Measurements from ENCODE around the gene MGAT3.

The MGAT3 gene

DNA sequence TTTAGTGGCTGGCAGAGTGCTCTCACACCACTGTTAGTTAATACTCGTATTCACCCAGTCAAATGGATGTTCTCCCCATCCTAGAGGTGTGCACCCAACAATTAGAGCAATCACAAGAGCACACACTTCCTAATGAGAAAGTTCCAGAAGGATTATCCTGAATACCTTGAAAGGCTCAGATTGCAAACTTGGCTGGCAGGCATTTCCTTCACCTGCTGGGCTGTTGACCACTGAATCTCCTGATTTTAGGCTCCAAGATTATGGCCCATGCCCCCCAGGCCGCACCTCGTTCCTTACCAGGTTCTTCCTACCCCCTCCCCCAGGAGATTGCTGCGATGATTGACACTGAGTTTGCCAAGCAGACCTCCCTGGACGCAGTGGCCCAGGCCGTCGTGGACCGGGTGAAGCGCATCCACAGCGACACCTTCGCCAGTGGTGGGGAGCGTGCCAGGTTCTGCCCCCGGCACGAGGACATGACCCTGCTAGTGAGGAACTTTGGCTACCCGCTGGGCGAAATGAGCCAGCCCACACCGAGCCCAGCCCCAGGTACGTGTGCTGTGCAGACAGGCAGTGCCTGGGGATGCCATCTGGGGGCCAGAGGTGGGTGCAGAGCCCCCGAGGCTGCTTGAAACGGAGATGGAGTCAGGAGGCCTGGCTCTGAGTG is 30.3 kb upstream of the MGAT3 start:
- Histone ChIP-seq H3K4me1 (no peaks in the 10 kb centered on the region), H3K36me3 (peaks cover 53% of the 10 kb centered on the region), H3K27me3 (no peaks in the 10 kb centered on the region), H3K9me3 (no peaks in the 10 kb centered on the region), H3K4me3 (ENCODE audit: low read depth, low read length) (no peak overlapping the region)
- TF ChIP-seq, protein P1, sequence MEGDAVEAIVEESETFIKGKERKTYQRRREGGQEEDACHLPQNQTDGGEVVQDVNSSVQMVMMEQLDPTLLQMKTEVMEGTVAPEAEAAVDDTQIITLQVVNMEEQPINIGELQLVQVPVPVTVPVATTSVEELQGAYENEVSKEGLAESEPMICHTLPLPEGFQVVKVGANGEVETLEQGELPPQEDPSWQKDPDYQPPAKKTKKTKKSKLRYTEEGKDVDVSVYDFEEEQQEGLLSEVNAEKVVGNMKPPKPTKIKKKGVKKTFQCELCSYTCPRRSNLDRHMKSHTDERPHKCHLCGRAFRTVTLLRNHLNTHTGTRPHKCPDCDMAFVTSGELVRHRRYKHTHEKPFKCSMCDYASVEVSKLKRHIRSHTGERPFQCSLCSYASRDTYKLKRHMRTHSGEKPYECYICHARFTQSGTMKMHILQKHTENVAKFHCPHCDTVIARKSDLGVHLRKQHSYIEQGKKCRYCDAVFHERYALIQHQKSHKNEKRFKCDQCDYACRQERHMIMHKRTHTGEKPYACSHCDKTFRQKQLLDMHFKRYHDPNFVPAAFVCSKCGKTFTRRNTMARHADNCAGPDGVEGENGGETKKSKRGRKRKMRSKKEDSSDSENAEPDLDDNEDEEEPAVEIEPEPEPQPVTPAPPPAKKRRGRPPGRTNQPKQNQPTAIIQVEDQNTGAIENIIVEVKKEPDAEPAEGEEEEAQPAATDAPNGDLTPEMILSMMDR (IDR thresholded peaks at IDR 0.05; ENCODE audit: low read depth, low read length), result no peak
- DNase-seq, result no peak

DNA sequence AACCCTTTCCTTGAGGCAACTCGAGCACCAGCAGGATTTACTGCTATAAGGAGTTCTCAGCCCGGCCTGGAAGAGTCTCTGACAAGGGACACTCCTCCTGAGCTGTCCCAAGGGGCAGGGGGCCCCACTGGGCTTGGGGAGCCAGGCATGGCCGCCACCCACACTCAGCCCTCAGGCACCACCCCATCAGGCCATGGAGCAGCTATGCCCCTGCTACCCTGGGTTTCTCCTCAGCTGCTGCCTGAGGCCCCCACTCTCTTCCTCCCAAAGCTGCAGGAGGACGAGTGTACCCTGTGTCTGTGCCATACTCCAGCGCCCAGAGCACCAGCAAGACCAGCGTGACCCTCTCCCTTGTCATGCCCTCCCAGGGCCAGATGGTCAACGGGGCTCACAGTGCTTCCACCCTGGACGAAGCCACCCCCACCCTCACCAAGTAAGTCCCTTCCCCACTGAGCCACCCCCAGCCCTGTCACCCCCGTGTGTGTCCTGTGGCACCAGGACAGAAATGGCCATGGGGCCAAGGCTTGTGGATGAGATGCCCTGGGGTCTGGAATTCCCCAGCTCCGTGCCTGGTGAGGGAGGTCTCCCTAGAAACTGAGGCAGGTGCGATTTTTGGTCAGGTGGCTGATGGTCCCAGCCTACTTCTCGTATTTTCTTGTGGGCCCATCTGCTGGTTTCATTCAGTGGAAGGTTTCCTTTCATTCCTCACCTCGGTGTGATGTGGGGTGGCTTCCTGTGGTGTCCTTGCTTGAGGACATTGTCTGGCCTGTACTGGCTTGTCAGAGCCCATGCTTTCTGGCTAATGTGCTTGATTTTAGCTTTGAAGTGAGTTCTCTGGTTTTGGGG is 28.8 kb upstream of the MGAT3 start:
- no peaks in the 10 kb centered on the region for H3K27me3 ChIP-seq
- no peak overlapping the region for H3K4me3 ChIP-seq (ENCODE audit: low read depth, low read length)
- no peak for DNase-seq
- H3K36me3 ChIP-seq, result peaks cover 54% of the 10 kb centered on the region
- H3K4me1 ChIP-seq, result no peaks in the 10 kb centered on the region
- TF ChIP-seq, protein P1 (IDR thresholded peaks at IDR 0.05; ENCODE audit: low read depth, low read length), result no peak
- H3K9me3 ChIP-seq, result no peaks in the 10 kb centered on the region

DNA sequence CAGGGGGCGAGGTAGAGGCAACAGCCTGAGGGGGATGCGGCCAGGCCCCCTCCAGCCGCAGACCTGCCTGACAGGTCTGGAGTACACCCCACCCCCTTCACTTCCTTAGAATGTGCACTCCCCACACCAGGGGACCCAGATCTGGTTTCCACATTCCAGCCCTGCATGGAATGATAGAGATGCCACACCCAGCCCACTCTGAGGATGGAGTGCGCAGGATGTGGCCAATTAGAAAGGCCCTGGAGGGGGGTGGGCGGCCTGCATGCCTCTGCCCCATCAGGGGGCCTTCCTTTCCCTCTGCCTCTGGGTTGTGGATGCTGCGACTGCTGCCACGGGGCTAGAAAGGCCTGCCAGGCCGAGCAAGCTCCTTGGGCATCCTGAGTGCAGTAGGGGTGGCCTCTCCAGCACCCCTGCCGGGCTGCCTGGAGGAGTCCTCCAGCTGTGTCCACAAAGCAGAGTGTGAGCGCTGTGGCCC is 28.2 kb upstream of the MGAT3 start:
- H3K36me3 ChIP-seq, result peaks cover 51% of the 10 kb centered on the region
- H3K4me1 ChIP-seq, result no peaks in the 10 kb centered on the region
- H3K4me3 ChIP-seq (ENCODE audit: low read depth, low read length), result no peak overlapping the region
- no peaks in the 10 kb centered on the region for H3K9me3 ChIP-seq
- TF ChIP-seq, protein P1 (IDR thresholded peaks at IDR 0.05; ENCODE audit: low read depth, low read length), result no peak
- no peak for DNase-seq
- H3K27me3 ChIP-seq, result no peaks in the 10 kb centered on the region

DNA sequence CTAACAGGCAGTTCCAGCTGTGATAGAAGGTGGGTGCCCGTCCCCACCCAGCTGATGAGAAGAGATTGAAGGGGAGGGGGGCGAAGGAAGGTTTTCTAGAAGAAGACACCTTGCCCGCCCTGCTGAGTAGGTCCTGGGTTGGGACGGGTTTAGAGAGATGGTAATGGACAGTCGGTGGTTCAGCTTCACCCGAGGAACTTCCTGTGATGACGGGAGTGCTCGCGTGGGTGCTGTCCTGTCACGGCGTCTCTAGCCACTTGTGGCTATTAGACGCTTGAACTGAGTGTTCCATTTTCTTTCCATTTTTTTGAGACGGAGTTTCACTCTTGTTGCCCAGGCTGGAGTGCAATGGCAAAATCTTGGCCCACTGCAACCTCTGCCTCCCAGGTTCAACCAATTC is 27.6 kb upstream of the MGAT3 start:
- TF ChIP-seq, protein P1 (IDR thresholded peaks at IDR 0.05; ENCODE audit: low read depth, low read length), result no peak
- Histone ChIP-seq H3K36me3 (peaks cover 51% of the 10 kb centered on the region), H3K4me3 (ENCODE audit: low read depth, low read length) (no peak overlapping the region), H3K9me3 (no peaks in the 10 kb centered on the region), H3K4me1 (no peaks in the 10 kb centered on the region), H3K27me3 (no peaks in the 10 kb centered on the region)
- no peak for DNase-seq

DNA sequence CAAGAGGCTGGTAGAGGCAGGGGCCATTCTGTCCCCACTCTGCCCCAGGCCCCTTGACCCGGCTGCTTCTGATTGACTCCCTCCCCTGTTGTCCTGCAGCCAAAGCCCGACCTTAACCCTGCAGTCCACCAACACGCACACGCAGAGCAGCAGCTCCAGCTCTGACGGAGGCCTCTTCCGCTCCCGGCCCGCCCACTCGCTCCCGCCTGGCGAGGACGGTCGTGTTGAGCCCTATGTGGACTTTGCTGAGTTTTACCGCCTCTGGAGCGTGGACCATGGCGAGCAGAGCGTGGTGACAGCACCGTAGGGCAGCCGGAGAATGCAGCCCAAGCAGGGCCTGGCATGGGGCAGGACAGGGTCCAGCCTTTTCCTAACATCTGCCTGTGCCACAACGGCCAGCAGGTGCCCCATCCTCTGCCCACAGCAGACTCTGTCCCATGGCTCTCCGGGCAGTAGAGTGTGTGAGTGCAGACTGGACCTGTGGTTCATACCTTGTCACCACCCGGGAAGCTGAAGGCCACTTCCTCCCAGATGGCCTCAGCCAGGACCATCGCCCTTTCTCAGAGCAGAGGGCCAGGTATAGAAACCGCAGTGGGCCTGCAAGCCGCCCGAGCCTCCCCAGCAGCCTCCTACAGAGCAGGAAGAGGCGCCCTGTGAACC is 26.8 kb upstream of the MGAT3 start:
- no peak overlapping the region for H3K4me3 ChIP-seq (ENCODE audit: low read depth, low read length)
- TF ChIP-seq, protein P1 (IDR thresholded peaks at IDR 0.05; ENCODE audit: low read depth, low read length), result no peak
- H3K4me1 ChIP-seq, result no peaks in the 10 kb centered on the region
- H3K36me3 ChIP-seq, result peaks cover 48% of the 10 kb centered on the region
- no peak for DNase-seq
- no peaks in the 10 kb centered on the region for H3K9me3 ChIP-seq
- no peaks in the 10 kb centered on the region for H3K27me3 ChIP-seq
